Epithelial cell of esophagus (primary cell): ENCODE data around the gene GJB6.

Source experiments
- DNase-seq: peaks from one replicate; pipeline ENCODE4 v3.0.0; 2010; ENCODE audit warnings: low read depth
- H3K4me3 ChIP-seq: 2 replicates; pipeline ENCODE4 v1.5.1; 2011; ENCODE audit warnings: mild to moderate bottlenecking, low read length, control low read depth
- CTCF ChIP-seq: IDR thresholded peaks from 2 replicates; pipeline ENCODE4 v1.5.1; 2011; ENCODE audit warnings: low read depth, mild to moderate bottlenecking, low read length, control low read depth, inconsistent platforms; ENCODE audit not compliant: insufficient read depth; ENCODE audit errors: missing control alignments

Gene GJB6

GRCh38 chr13:20193162-20193906 is 38.8 kb downstream of the GJB6 start:
- no peak for DNase-seq
- H3K4me3 ChIP-seq: peak overlapping the region; percentile 80
- TF ChIP-seq CTCF: no peak

- H3K4me3 ChIP-seq: peak within 1 kb of the TSS; percentile 80
- no peak for TF ChIP-seq CTCF
- peak; percentile 65 for DNase-seq
These were observed 39.3 kb downstream of the GJB6 start, which contains the start of gene GJB2 for GRCh38 chr13:20192836-20193161. Gene GJB2 (minus strand): TSS chr13:20192938. CDS start chr13:20189581, 3,357 bp downstream.

GRCh38 chr13:20192158-20192835 is 39.8 kb downstream of the GJB6 start:
- peak overlapping the region; percentile 80 for H3K4me3 ChIP-seq
- no peak for TF ChIP-seq CTCF
- DNase-seq: peak; percentile 42

- TF ChIP-seq CTCF: no peak
- no peak for DNase-seq
- peak overlapping the region; percentile 80 for H3K4me3 ChIP-seq
These were observed 40.6 kb downstream of the GJB6 start for GRCh38 chr13:20191311-20192157.

- peak; percentile 81 for DNase-seq
- H3K4me3 ChIP-seq: peak overlapping the region; percentile 80
- TF ChIP-seq CTCF: no peak
These were observed 41.4 kb downstream of the GJB6 start for GRCh38 chr13:20190481-20191310.

GRCh38 chr13:20190076-20190475 is 42.0 kb downstream of the GJB6 start:
- no peak for TF ChIP-seq CTCF
- H3K4me3 ChIP-seq: peak overlapping the region; percentile 80
- no peak for DNase-seq
